ENCODE measurements around the gene PSMD5.
A peak's percentile ranks its signal among the peaks of the same experiment; 100 is the strongest.

Gene PSMD5

GRCh38 chr9:120874226-120875194 lies 31.8 kb upstream of the PSMD5 start:
- DNase-seq, result no peak

GRCh38 chr9:120873512-120873911 lies 30.8 kb upstream of the PSMD5 start:
- no peak for DNase-seq

GRCh38 chr9:120872791-120873502 lies 30.2 kb upstream of the PSMD5 start:
- no peak for DNase-seq

- no peak for DNase-seq
These were observed 27.5 kb upstream of the PSMD5 start for GRCh38 chr9:120870206-120870605.

GRCh38 chr9:120869726-120870125 lies 27.0 kb upstream of the PSMD5 start:
- DNase-seq, result no peak

GRCh38 chr9:120869360-120869687 lies 26.6 kb upstream of the PSMD5 start:
- no peak for DNase-seq

- peak; percentile 98 for DNase-seq
These were observed 26.1 kb upstream of the PSMD5 start for GRCh38 chr9:120868676-120869359.

- no peak for DNase-seq
These were observed 25.6 kb upstream of the PSMD5 start for GRCh38 chr9:120868339-120868675.

- no peak for DNase-seq
These were observed 25.1 kb upstream of the PSMD5 start for GRCh38 chr9:120867676-120868338.

- no peak for DNase-seq
These were observed 23.9 kb upstream of the PSMD5 start for GRCh38 chr9:120866651-120867050.

GRCh38 chr9:120865809-120866208 lies 23.1 kb upstream of the PSMD5 start:
- DNase-seq, result no peak

GRCh38 chr9:120865176-120865575 lies 22.5 kb upstream of the PSMD5 start:
- no peak for DNase-seq

GRCh38 chr9:120864719-120865118 lies 22.0 kb upstream of the PSMD5 start:
- DNase-seq, result no peak

GRCh38 chr9:120863833-120864232 lies 21.1 kb upstream of the PSMD5 start:
- DNase-seq, result no peak

GRCh38 chr9:120862452-120862851 lies 19.7 kb upstream of the PSMD5 start:
- DNase-seq, result no peak

GRCh38 chr9:120861935-120862334 lies 19.2 kb upstream of the PSMD5 start:
- no peak for DNase-seq

- DNase-seq, result no peak
These were observed 17.4 kb upstream of the PSMD5 start for GRCh38 chr9:120860083-120860482.

GRCh38 chr9:120859361-120859760 lies 16.6 kb upstream of the PSMD5 start:
- no peak for DNase-seq

GRCh38 chr9:120857902-120858301 lies 15.2 kb upstream of the PSMD5 start:
- DNase-seq, result no peak

GRCh38 chr9:120857481-120857880 lies 14.8 kb upstream of the PSMD5 start:
- DNase-seq, result no peak

- DNase-seq, result no peak
These were observed 14.0 kb upstream of the PSMD5 start for GRCh38 chr9:120856700-120857099.

- DNase-seq, result no peak
These were observed 13.3 kb upstream of the PSMD5 start for GRCh38 chr9:120855827-120856670.
